CD4-positive, CD25-positive, alpha-beta regulatory T cell (primary cell): ENCODE measurements around the gene MEGF11. TPM values are rescaled to one million over a fixed set of nuclear protein-coding genes. Genes with fewer than 3 reads are reported as not detected.

ENCODE experiments used
- ATAC-seq, 2 donors: fragments of 150-1000 bp; cut with Tn5 transposase; one replicate each; pipeline ENCODE4 v1.10.0; 2021; ENCODE audit warnings: low read depth in 2 of 2, moderate number of reproducible peaks in 2 of 2, moderate library complexity in 1 of 2
- DNase-seq, 3 donors: peaks; one replicate each; pipeline versions ENCODE4 v3.0.0 to v3.0.0-alpha.2; 2012 to 2022; ENCODE audit warnings: mixed read lengths in 1 of 3
- H3K27ac ChIP-seq: one replicate; pipeline ENCODE4 v1.7.0; 2013; ENCODE audit warnings: mild to moderate bottlenecking, low read length; ENCODE audit not compliant: insufficient read depth, poor library complexity, severe bottlenecking
- H3K27me3 ChIP-seq: one replicate; pipeline ENCODE4 v1.7.0; 2013; ENCODE audit warnings: low read length; ENCODE audit not compliant: control insufficient read depth, insufficient read depth
- H3K36me3 ChIP-seq: one replicate; pipeline ENCODE4 v1.7.0; 2013; ENCODE audit warnings: mild to moderate bottlenecking, low read length, moderate library complexity; ENCODE audit not compliant: control insufficient read depth, insufficient read depth
- H3K4me1 ChIP-seq: 2 replicates; pipeline ENCODE4 v1.7.0; 2013; ENCODE audit warnings: mild to moderate bottlenecking, low read length; ENCODE audit not compliant: insufficient read depth, control insufficient read depth, poor library complexity, severe bottlenecking
- H3K4me3 ChIP-seq: one replicate; pipeline ENCODE4 v1.7.0; 2013; ENCODE audit warnings: low read depth, mild to moderate bottlenecking, low read length, moderate library complexity
- H3K9me3 ChIP-seq, 2 experiments: 1 replicate in 1 of 2; 2 replicates in 1 of 2; pipeline ENCODE4 v1.7.0; 2013; ENCODE audit warnings: low read length in 2 of 2, mild to moderate bottlenecking in 1 of 2, moderate library complexity in 1 of 2; ENCODE audit not compliant: control insufficient read depth in 2 of 2
- H3K27ac Mint-ChIP-seq, 3 donors: one replicate each; pipeline ENCODE4 v1.8.0; 2020 to 2022; ENCODE audit warnings: mild to moderate bottlenecking in 3 of 3, mixed read lengths in 3 of 3, moderate library complexity in 2 of 3
- H3K27me3 Mint-ChIP-seq: one replicate; pipeline ENCODE4 v1.8.0; 2022; ENCODE audit warnings: mild to moderate bottlenecking, mixed read lengths
- H3K36me3 Mint-ChIP-seq: one replicate; pipeline ENCODE4 v1.8.0; 2020; ENCODE audit warnings: mixed read lengths
- H3K4me1 Mint-ChIP-seq, 4 donors: one replicate each; pipeline ENCODE4 v1.8.0; 2020 to 2022; ENCODE audit warnings: mixed read lengths in 4 of 4, mild to moderate bottlenecking in 1 of 4
- H3K4me3 Mint-ChIP-seq, 4 donors: one replicate each; pipeline ENCODE4 v1.8.0; 2020 to 2022; ENCODE audit warnings: mild to moderate bottlenecking in 4 of 4, mixed read lengths in 4 of 4, moderate library complexity in 3 of 4
- H3K9me3 Mint-ChIP-seq, 7 donors: one replicate each; pipeline ENCODE4 v1.8.0; 2020 to 2022; ENCODE audit warnings: mixed read lengths in 7 of 7, mild to moderate bottlenecking in 3 of 7, moderate library complexity in 2 of 7
- polyA plus RNA-seq, 4 donors: library from polyadenylated mRNA; unstranded; fragments of 300-500 nt; fragmentation: Illumina TruSeq; gene quantifications; one replicate each; pipeline ENCODE4 v1.2.3, GENCODE V29; 2021
- total RNA-seq: library from RNA; stranded (reverse); gene quantifications from one replicate; pipeline ENCODE4 v1.2.3, GENCODE V29; 2022

Gene MEGF11
- total and polyA plus RNA-seq, 5 donors from 2014 or later: 0.02 to 0.29 (median 0.21) TPM; not detected in 2

DNA sequence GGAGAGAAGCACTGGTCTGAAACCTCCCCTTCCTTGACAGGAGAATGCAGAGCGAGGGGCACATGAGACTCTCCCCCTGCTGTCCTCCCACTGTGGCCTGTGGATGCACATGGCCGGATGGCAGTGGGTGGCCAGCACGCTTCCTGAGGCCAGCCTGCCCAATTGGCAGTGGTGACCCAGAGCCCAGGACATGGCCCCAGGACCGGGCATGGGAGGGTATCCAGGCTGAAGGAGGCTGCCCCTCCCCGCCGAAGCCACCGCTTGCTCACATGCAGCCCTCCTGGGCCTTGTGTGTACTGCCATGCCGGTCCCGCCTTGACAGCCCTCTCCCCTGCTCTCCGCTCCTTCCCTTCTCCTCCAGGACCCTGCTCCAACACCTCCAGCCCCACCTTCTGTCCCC, 100.9 kb downstream of the MEGF11 start:
- ATAC-seq: no peak
- Histone ChIP-seq H3K9me3 (no peaks in the 10 kb centered on the region), H3K4me1 (no peaks in the 10 kb centered on the region), H3K4me3 (no peak overlapping the region), H3K27me3 (no peaks in the 10 kb centered on the region), H3K27ac (no peak overlapping the region), H3K36me3 (no peaks in the 10 kb centered on the region)
- H3K4me3 Mint-ChIP-seq: no peak overlapping the region
- DNase-seq: no peak
- H3K36me3 Mint-ChIP-seq: no peaks in the 10 kb centered on the region
- no peaks in the 10 kb centered on the region for H3K9me3 Mint-ChIP-seq
- no peak overlapping the region for H3K27ac Mint-ChIP-seq
- H3K4me1 Mint-ChIP-seq: no peaks in the 10 kb centered on the region
- H3K27me3 Mint-ChIP-seq: peaks cover 20% of the 10 kb centered on the region

DNA sequence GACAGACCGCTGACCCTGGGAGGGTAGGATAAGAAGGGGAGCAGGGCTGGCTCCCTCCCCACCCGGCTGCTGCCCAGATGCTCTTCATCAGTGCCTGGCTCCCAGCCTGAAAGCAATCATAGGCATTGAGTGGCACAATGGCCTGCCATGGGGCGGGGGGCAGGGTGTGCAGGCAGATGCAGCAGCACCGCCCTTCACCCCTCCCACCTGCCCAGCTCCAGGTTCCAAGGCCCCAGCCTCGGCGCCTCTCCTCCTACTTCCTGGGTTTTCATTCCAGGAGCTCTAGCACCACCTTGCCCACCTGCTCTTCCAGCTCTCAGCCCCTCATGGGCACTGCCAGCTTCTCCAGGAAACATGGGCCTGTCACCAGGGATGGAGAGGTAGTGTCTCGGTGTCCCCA, 101.7 kb downstream of the MEGF11 start:
- Histone ChIP-seq H3K27ac (no peak overlapping the region), H3K9me3 (no peaks in the 10 kb centered on the region), H3K4me3 (no peak overlapping the region), H3K4me1 (no peaks in the 10 kb centered on the region), H3K36me3 (no peaks in the 10 kb centered on the region), H3K27me3 (no peaks in the 10 kb centered on the region)
- Mint-ChIP-seq H3K36me3 (no peaks in the 10 kb centered on the region), H3K4me1 (no peaks in the 10 kb centered on the region), H3K27ac (no peak overlapping the region), H3K4me3 (no peak overlapping the region), H3K27me3 (peaks cover 23% of the 10 kb centered on the region), H3K9me3 (no peaks in the 10 kb centered on the region)
- no peak for DNase-seq
- no peak for ATAC-seq

DNA sequence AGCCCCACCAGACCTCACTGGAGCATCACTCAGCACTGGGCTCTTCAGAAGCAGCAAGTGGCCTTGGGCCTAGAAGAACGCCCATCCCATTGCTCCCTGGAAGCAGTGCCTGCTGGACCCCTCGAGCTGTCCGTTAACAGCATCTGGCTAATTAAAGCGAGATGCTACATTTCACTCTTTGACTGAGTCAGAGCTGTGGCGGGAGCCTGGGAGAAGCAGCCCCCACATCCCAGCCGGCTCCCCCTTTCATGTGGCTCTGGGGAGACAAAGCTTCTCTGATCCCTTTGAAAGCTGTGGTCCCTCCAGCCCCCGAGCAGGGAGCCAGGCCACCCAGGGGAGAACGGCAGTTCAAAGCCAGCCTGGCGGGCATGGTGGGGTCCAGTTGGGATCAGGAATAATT, 103.7 kb downstream of the MEGF11 start:
- Mint-ChIP-seq H3K36me3 (no peaks in the 10 kb centered on the region), H3K27me3 (peaks cover 21% of the 10 kb centered on the region), H3K9me3 (no peaks in the 10 kb centered on the region), H3K4me1 (no peaks in the 10 kb centered on the region), H3K4me3 (no peak overlapping the region), H3K27ac (peak overlapping the region in 1 of 3 donors; percentile 72)
- Histone ChIP-seq H3K27me3 (no peaks in the 10 kb centered on the region), H3K4me3 (no peak overlapping the region), H3K4me1 (no peaks in the 10 kb centered on the region), H3K9me3 (no peaks in the 10 kb centered on the region), H3K27ac (no peak overlapping the region), H3K36me3 (no peaks in the 10 kb centered on the region)
- DNase-seq (no peak), ATAC-seq (no peak)

GRCh38 chr15:66148187-66148586, 105.4 kb downstream of the MEGF11 start:
- DNase-seq (no peak), ATAC-seq (no peak)
- no peaks in the 10 kb centered on the region for H3K36me3 Mint-ChIP-seq
- H3K27ac Mint-ChIP-seq: no peak overlapping the region
- peaks cover 13% of the 10 kb centered on the region for H3K27me3 Mint-ChIP-seq
- Histone ChIP-seq H3K36me3 (no peaks in the 10 kb centered on the region), H3K27me3 (no peaks in the 10 kb centered on the region), H3K4me1 (no peaks in the 10 kb centered on the region), H3K9me3 (no peaks in the 10 kb centered on the region), H3K4me3 (no peak overlapping the region), H3K27ac (no peak overlapping the region)
- no peak overlapping the region for H3K4me3 Mint-ChIP-seq
- no peaks in the 10 kb centered on the region for H3K4me1 Mint-ChIP-seq
- no peaks in the 10 kb centered on the region for H3K9me3 Mint-ChIP-seq

DNA sequence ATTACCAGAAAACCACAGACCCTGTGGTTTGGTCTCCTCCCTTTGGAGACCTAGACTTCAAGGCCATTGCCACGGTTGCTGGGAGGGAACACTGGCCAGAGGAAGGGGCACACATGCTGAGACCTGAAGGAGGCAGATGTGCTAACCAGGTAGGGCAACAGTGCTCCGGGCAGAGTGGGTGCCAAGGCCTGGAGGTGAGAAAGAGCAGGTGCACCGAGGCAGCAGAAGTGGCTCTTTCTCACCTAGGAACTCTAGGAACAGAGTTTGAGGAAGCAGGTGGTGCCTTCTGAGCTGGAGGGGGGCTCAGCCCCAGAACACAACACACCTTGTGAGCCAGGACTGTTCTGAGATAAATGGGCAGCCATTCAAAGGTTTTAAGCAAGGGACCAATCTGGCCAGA, 106.1 kb downstream of the MEGF11 start:
- DNase-seq (no peak), ATAC-seq (no peak)
- Histone ChIP-seq H3K4me3 (no peak overlapping the region), H3K36me3 (no peaks in the 10 kb centered on the region), H3K27me3 (no peaks in the 10 kb centered on the region), H3K27ac (no peak overlapping the region), H3K4me1 (no peaks in the 10 kb centered on the region), H3K9me3 (no peaks in the 10 kb centered on the region)
- Mint-ChIP-seq H3K4me3 (no peak overlapping the region), H3K27ac (no peak overlapping the region), H3K4me1 (no peaks in the 10 kb centered on the region), H3K36me3 (no peaks in the 10 kb centered on the region), H3K9me3 (no peaks in the 10 kb centered on the region), H3K27me3 (peaks cover 13% of the 10 kb centered on the region)

DNA sequence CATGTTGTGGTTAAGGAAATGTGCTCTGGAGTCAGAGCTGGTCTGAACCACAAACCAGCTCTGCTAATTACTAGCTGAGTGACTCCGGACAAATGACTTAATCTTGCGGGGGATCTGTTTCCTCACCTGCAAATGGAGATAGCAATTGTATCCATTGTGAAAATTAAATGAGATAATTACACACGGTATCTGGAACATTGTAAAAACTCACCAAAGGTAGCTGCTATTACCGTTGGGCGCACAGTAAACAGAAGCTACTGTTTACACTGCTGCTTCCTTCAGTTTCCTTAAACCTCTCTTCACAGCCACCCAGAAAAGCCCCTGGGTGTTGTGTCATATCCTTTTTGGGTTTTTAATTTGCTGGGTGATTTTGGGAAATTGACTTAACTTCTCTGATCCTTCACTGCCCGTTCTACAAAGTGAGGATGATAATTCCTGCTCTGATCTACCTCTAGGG, 107.8 kb downstream of the MEGF11 start:
- H3K4me3 Mint-ChIP-seq: no peak overlapping the region
- Histone ChIP-seq H3K9me3 (no peaks in the 10 kb centered on the region), H3K27ac (no peak overlapping the region), H3K4me1 (no peaks in the 10 kb centered on the region), H3K4me3 (no peak overlapping the region), H3K27me3 (no peaks in the 10 kb centered on the region), H3K36me3 (no peaks in the 10 kb centered on the region)
- ATAC-seq (no peak), DNase-seq (no peak)
- H3K36me3 Mint-ChIP-seq: no peaks in the 10 kb centered on the region
- H3K9me3 Mint-ChIP-seq: peaks cover 0 to 1% (median 0%) of the 10 kb centered on the region in 7 donors
- H3K27me3 Mint-ChIP-seq: peaks cover 13% of the 10 kb centered on the region
- no peaks in the 10 kb centered on the region for H3K4me1 Mint-ChIP-seq
- no peak overlapping the region for H3K27ac Mint-ChIP-seq

DNA sequence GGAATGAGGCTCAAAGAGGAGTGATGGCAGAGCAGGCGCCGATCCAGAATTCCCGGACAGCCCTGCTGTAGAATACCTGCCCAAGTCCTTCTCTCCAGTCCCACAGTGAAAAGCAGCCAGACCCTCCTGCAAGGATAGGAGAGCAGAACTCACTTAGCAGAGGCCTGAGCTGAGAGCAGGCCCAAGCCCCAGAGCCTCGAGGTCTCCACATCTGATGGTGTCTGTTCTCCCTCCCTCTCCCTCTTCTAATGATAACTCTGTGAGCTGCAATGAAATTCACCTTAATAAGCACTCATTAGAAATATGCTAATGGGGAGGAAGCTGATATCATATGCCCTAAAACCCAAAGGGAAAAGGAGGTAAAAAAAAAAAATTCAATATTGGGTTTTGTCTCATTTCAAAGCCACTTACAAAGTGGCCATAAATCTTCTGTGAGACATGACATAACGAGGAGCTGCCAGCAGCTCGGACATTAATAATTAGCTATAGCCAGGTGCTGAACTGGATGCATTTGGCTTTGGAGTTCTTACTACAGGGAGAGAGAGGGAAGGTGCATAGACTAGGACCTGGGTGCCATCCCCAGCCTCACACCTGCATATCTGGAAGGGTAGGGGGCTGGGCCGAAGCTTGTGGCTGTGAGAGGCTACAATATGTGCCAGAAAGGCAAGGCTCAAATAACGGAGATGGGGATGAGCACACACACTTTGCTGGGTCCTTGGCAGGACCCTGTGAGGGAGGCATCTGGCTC, 108.4 kb downstream of the MEGF11 start:
- Mint-ChIP-seq H3K27ac (no peak overlapping the region), H3K27me3 (peaks cover 17% of the 10 kb centered on the region), H3K4me3 (no peak overlapping the region), H3K9me3 (peaks cover 0 to 1% (median 0%) of the 10 kb centered on the region in 7 donors), H3K4me1 (no peaks in the 10 kb centered on the region), H3K36me3 (no peaks in the 10 kb centered on the region)
- Histone ChIP-seq H3K9me3 (no peaks in the 10 kb centered on the region), H3K4me3 (no peak overlapping the region), H3K36me3 (no peaks in the 10 kb centered on the region), H3K27ac (no peak overlapping the region), H3K4me1 (no peaks in the 10 kb centered on the region), H3K27me3 (no peaks in the 10 kb centered on the region)
- DNase-seq (no peak), ATAC-seq (no peak)

DNA sequence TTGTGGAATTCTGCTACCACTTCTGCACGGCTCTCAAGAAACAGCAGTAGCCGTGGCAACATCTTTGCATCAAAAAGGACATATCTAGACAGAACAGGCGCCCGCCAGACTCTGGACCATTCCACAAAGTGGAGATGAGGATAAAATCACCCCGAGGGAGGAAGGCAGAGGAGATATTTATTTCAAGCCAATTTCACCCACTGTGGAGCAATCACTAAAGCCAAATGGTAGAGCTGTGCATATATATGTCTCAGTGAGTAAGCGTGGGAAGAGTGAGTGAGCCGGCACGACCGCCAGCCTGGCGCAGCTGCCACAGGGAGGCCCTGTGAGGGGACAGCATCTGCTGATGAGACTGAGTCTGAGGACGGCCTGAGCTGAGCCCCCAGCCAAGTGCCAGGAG, 111.3 kb downstream of the MEGF11 start:
- H3K36me3 ChIP-seq: no peaks in the 10 kb centered on the region
- H3K27ac ChIP-seq: no peak overlapping the region
- H3K27me3 Mint-ChIP-seq: peaks cover 15% of the 10 kb centered on the region
- no peak overlapping the region for H3K4me3 Mint-ChIP-seq
- H3K4me3 ChIP-seq: no peak overlapping the region
- no peak for ATAC-seq
- no peaks in the 10 kb centered on the region for H3K9me3 ChIP-seq
- H3K27me3 ChIP-seq: no peaks in the 10 kb centered on the region
- DNase-seq: no peak
- no peaks in the 10 kb centered on the region for H3K4me1 ChIP-seq
- H3K27ac Mint-ChIP-seq: no peak overlapping the region
- H3K36me3 Mint-ChIP-seq: no peaks in the 10 kb centered on the region
- no peaks in the 10 kb centered on the region for H3K4me1 Mint-ChIP-seq
- peaks cover 0 to 1% (median 0%) of the 10 kb centered on the region in 7 donors for H3K9me3 Mint-ChIP-seq
